ENCODE results near the gene PNMA3.

- TF ChIP-seq CTCF (conservative IDR thresholded peaks at IDR 0.05; ENCODE audit: low read depth, low read length) (no peak), RAD21 (IDR thresholded peaks at IDR 0.05; ENCODE audit: low read length) (no peak)
Measured at GRCh38 chrX:153030801-153031200, 25.5 kb upstream of the PNMA3 start.
